GM19328 (cell line): ENCODE data around the gene MTRR.

Experiments used
- ATAC-seq: cut with Tn5 transposase; IDR thresholded peaks from one replicate; pipeline ENCODE4 v1.9.1; 2021; ENCODE audit warnings: mild to moderate bottlenecking, moderate library complexity; ENCODE audit not compliant: unreplicated experiment

Gene MTRR

DNA sequence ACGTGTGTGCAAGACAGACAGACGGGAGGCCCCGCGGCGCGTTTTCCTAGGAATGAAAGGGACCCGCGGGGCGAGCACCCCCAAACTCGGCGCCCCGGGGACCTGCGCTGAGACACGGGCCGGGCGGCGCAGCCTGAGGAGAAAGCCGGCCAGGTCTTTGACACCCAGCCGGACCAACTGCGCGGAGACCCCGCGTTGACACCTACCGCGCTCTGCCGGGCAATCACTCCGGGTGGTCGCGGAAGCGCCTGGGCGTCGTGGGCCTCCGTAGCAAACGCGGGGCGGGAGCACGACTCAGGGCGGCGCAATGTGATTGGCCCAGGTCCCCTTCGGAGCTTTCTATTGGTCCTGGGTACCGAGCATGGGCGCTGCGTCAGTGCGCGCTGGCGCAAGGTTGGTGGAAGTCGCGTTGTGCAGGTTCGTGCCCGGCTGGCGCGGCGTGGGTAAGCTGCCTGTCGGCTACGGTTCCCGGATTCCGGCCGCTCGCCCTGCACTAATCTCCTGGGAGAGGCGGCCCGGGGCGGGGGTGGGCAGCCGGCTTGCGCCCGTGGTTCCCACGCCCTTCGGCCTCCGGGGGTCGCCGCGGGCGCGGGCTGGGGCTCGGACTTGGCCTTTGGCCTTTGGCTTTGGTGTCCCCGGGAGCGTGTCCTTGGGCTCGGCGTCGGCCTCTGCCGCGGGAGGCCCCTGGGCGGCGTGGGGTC, at the start of gene MTRR, which contains the start of gene FASTKD3:
MTRR (plus strand) TSS at position 376 of the 701 bp plus-strand sequence. CDS start 1,647 bp downstream, outside the sequence.
FASTKD3 (minus strand) TSS at position 259 of the 701 bp plus-strand sequence. CDS start 948 bp downstream, outside the sequence.
- ATAC-seq = peak; percentile 98

GRCh38 chr5:7822449-7822848, 46.5 kb upstream of the MTRR start:
- ATAC-seq = no peak

DNA sequence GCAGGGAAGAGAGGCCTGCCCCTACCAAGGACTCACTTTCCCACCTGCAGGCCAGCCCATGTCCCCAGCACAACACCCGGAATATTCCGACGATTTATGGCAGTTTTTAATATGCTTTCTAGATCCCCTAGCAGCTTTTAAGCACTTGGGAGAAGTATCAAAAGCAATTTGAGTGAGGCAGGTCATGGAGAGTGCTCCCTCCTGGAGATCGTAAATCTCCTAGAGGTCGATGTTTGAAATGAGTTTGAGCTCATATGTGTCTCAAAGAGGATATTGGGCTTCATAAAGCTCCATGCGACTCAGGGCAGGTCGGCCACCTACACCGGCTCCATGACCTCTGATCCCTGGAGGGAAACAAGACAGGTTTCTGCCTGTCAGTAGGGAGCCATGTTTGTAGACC, 45.4 kb upstream of the MTRR start:
- no peak for ATAC-seq

GRCh38 chr5:7824995-7825394, 44.0 kb upstream of the MTRR start:
- no peak for ATAC-seq

- ATAC-seq = no peak
Observed at GRCh38 chr5:7825630-7826029, 43.3 kb upstream of the MTRR start.

- no peak for ATAC-seq
Observed at GRCh38 chr5:7827610-7828009, 41.3 kb upstream of the MTRR start.

DNA sequence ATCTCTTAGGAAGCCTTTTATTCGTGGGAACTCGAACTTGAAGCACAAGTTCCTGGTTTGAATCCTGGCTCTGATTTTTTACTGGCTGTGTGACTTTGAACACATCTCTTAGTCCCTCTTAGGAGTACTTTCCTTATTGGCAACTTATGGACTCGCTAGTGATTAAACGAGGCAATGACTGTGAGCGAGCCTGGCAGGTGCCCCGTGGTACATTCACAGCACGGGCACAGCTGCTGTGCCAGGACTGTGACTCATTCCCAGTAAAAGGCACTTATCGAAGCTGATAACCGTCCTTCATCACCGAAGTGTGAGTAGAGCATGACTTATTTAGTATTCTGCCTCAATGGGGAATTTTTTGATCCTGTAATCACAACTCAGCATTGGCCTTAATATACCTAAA, 40.7 kb upstream of the MTRR start:
- ATAC-seq = no peak

- ATAC-seq = no peak
Observed at GRCh38 chr5:7834982-7835381, 34.0 kb upstream of the MTRR start.

DNA sequence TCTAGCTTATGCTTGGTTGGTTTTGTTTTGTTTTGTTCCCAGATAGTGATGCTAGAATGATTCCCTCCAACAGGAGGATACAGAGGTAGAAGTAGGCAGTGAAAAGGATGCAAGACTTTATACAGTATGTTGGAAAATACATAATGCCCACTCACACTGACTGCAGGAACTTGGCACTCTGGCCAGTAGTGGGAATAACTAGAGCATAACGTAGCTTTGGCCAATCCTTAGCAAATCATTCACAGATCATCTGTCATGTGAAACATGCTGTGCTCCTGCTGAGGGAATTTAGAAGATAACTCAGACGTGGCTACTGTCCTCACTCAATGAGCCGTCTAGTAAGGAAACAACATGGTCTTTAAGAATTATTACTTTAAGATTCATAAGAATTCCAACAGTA, 31.5 kb upstream of the MTRR start:
- no peak for ATAC-seq

- ATAC-seq = no peak
Observed at GRCh38 chr5:7842531-7842930, 26.4 kb upstream of the MTRR start.

DNA sequence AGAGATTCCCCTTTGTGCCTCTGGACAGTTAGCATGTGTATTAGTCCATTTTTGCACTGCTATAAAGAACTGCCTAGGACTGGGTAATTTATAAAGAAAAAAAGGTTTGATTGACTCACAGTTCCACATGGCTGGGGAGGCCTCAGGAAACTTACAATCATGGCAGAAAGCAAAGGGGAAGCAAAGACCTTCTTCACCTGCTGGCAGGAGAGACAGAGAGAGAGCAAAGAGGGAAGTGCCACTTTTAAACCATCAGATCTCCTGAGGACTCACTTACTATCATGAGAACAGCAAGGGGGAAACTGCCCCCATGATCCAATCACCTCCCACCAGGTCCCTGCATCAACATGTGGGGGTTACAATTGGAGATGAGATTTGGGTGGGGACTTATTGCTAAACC, 24.0 kb upstream of the MTRR start:
- no peak for ATAC-seq

GRCh38 chr5:7845557-7845956, 23.4 kb upstream of the MTRR start:
- no peak for ATAC-seq

- ATAC-seq = no peak
Observed at GRCh38 chr5:7846327-7846726, 22.6 kb upstream of the MTRR start.

DNA sequence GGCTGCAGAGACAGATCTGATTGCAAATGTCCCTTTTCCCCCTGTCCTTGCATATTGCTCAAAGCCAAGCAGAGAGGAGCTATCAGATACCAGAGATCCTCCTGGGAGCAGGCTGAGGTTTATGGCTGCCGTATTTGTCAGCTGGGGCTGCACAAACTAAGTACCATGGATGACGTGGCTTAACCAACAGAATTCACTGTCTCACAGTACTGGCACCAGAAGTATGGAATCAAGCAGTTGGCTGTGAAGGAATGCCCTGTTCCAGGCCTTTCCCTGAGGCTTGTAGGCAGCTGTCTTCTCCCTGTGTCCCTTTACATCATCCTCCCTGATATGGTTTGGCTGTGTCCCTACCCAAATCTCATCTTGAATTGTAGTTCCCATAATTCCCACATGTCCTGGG, 20.7 kb upstream of the MTRR start:
- ATAC-seq = no peak

DNA sequence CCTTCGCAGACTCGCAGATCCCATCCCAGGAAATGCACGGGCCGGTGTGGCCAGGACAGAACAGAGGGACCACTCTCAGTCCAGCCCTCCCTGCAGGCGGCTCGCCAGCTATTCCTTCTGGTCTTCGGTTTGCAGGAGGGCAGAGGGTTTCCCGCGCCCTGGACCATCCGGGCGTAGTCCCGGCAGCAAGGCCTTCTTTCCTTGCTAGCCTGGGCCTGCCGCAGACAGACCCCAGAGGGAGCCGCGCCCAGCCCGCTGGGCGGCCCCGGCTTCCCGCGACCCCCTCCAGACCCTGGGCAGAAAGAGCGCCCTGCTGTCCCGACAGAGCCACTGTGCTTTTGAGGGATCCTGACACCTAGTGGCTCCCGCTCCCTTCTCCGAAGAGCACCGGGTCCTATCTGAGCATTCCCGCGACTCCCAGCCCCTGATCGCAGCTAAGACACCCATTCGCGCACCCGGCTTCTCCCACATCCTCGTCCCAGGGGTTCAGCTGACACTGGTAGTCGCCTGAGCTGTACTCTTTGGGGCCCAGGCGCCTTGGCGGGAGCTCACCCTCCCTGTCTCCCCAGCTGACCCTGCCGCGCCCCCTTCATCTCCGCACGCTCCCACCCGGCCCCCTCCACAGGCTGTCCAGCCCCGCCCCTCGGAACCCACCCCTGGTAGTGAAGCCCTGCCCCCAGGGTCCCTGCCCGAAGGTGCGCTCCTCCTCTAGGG, 19.1 kb upstream of the MTRR start:
- no peak for ATAC-seq

DNA sequence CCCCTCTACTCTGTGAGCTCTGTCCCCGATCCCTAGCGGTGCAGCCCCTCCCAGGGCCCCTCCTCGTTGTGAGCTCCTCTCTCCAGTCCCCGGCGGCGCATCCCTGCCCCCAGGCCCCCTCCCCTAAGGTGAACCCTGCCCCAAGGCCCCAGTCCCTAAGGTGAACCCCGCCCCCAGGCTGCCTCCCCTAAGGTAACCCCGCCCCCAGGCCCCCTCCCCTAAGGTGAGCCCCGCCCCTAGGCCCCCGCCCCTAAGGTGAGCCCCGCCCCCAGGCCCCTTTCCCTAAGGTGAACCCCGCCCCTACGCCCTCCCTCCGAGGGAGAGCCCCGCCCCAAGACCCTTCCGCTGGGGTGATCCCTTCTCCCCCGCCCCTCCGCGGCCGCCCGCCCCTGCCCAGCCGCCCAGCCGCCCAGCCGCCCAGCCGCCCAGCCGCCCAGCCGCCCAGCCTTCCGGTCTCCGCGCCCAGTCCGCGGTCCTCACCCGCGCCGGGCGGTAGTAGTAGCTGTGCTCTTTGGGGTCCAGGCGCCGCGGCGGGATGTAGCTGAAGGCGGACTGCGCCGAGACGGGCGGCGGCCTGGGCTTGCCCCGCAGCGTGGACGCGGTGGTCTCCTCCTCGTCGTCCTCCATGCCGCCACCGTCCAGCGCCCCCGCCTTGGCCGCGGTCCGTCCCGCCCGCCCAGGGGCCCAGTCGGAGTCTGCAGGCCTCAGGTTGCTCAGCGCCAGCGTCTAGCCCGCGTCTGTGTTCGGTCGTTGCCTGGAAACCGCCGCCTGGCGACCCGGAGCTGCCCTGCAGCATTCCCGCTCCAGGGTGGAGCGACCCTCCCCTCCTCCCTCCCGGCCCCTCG, 18.3 kb upstream of the MTRR start, which contains the start of gene CFAP90:
CFAP90 (minus strand) TSS at position 739 of the 845 bp plus-strand sequence; CDS start at position 627, 112 bp downstream.
- no peak for ATAC-seq

GRCh38 chr5:7851240-7851592, 17.7 kb upstream of the MTRR start:
- ATAC-seq = no peak

DNA sequence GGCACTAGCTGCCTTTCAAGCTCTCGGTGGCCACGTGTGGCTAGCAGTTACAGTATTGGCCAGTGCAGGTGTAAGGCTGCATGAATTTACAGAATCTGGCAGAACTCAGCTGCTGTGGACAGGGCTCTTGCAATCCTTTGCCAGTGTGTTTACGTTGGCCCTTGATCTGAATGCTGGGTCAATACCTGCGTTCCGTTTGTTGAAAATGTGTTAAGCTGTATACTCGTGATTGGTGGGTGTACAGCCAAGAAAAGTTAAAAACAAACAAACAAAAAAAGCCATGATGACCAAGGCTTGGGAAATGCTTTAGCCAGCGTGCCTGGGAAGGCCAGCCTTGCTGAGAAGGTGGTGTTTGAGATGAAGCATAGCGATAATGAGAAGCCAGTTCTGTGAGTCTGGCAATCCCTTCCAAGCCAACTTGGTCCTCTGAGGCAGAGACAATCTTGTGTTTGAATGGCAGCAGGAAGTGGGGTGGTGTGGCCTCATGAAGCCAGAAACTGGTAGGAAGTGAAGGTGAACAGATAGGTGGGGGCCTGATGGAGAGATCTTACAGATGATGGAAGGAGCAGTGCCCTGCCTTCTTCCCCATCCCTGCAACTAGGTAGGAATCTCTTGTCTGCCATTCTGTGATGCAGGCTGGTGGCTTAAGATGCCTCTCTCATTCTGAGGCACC, 17.2 kb upstream of the MTRR start:
- no peak for ATAC-seq

DNA sequence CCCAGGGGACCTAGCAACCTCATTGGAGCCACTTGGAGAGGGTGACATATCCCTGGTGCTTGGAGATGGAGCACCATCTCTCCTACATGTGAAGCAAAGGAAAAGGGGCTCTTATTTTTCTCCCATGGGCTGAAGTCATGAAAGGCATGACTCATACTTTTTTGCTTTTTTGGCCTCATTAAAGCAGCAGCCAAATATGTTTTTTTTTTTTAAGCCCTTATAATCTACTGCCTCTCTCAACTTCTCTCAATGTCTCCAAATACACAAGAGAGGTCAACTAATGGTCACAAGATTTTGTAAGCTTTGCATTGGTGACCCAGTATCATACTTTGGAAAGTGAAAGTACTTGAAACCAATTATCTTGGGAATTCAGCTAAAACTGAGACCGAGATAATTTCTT, 16.4 kb upstream of the MTRR start:
- ATAC-seq = no peak

GRCh38 chr5:7852988-7853387, 16.0 kb upstream of the MTRR start:
- ATAC-seq = no peak

DNA sequence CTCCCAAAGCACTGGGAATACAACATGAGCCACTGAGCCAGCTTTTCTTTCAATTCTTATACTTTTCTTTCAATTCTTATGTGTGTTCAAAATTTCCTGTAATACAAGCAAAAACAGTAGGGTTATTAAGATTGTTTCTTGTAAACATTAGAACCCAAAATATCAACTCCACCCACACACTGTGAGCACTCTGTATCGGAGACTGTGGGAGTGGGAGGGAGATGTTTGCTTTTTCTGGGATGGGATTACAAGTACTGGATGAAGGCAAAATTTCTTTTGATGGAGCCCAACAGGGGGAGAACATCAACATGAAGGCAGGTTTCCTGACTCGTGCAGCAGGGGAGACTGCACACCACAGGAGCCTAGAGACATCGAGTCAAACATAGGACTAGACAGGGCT, 13.3 kb upstream of the MTRR start:
- no peak for ATAC-seq
